Suprapubic skin (tissue), 4 donors: ENCODE results near the gene LYZL1.

Source experiments
- CTCF ChIP-seq, 2 donors: fragments of 200-600 bp in 1 of 2; fragments of 450-650 bp in 1 of 2; sonication (generic) in 1 of 2; IDR thresholded peaks; one replicate each; pipeline ENCODE4 v1.5.1; 2016 to 2019; ENCODE audit warnings: antibody characterized with exemption in 2 of 2, mild to moderate bottlenecking in 1 of 2, moderate library complexity in 1 of 2
- EP300 ChIP-seq: sonication (generic); formaldehyde crosslinking; IDR thresholded peaks from one replicate; pipeline ENCODE4 v1.6.1; 2017; ENCODE audit warnings: antibody characterized with exemption
- POLR2A ChIP-seq, 2 donors: fragments of 450-650 bp; IDR thresholded peaks; one replicate each; pipeline ENCODE4 v1.6.1; 2017; ENCODE audit warnings: antibody characterized with exemption in 2 of 2, mild to moderate bottlenecking in 2 of 2, moderate library complexity in 2 of 2
- POLR2AphosphoS5 ChIP-seq, 3 donors: sonication (generic); formaldehyde crosslinking; IDR thresholded peaks; one replicate each; pipeline ENCODE4 v1.6.1; 2017; ENCODE audit warnings: antibody characterized with exemption in 3 of 3

GRCh38 chr10:29353887-29354561 is 65.2 kb downstream of the LYZL1 start:
- TF ChIP-seq CTCF (IDR thresholded peaks at IDR 0.05) = no peak
- TF ChIP-seq POLR2AphosphoS5 (IDR thresholded peaks at IDR 0.05) = no peak
- TF ChIP-seq POLR2A (IDR thresholded peaks at IDR 0.05) = no peak
- no peak for TF ChIP-seq EP300
